Pancreas (tissue), 10 donors: ENCODE measurements around the gene TNF. TPM values are rescaled to one million over a fixed set of nuclear protein-coding genes. Genes with fewer than 3 reads are reported as not detected.
A peak's percentile ranks its signal among the peaks of the same experiment; 100 is the strongest.

Experiments used
- ATAC-seq, 4 donors: fragments of 200-7000 bp; cut with Tn5 transposase; one replicate each; pipeline versions ENCODE4 v1.8.0 to v1.9.1; 2020; ENCODE audit warnings: mild to moderate bottlenecking in 4 of 4, moderate library complexity in 4 of 4
- DNase-seq, 6 donors: peaks; one replicate each; pipeline ENCODE4 v3.0.0-alpha.2; 2020
- FAIRE-seq: peaks from 2 replicates; lab custom pipeline; 2012; peaks lifted over from hg19 to GRCh38; lab: Jason Lieb, UNC
- H3K27ac ChIP-seq, 4 donors: fragments of 200-600 bp; sonication (generic); 1 replicate in 3 of 4; 2 replicates in 1 of 4; pipeline versions ENCODE4 v1.5.0 to v1.8.0; 2020
- H3K27me3 ChIP-seq, 4 donors: fragments of 200-600 bp; one replicate each; pipeline ENCODE4 v1.8.0; 2021
- H3K36me3 ChIP-seq, 3 donors: fragments of 200-600 bp; sonication (generic) in 1 of 3; one replicate each; pipeline versions ENCODE4 v1.5.0 to v1.8.0; 2020 to 2021
- H3K4me1 ChIP-seq, 3 donors: fragments of 200-600 bp; one replicate each; pipeline ENCODE4 v1.8.0; 2021
- H3K4me3 ChIP-seq, 4 donors: fragments of 200-600 bp; sonication (generic) in 2 of 4; one replicate each; pipeline versions ENCODE4 v1.5.0 to v1.8.0; 2020 to 2021
- H3K9me3 ChIP-seq, 4 donors: fragments of 200-600 bp; one replicate each; pipeline ENCODE4 v1.8.0; 2021
- WGBS, 2 donors: extraction: QIAGEN DNeasy Blood & Tissue Kit; methylation state at CpG; one replicate each; pipeline ENCODE4 v1.1.7; 2013; 5-methylcytosine and 5-hydroxymethylcytosine counted together
- intact Hi-C, 3 donors: fragments of 100-400 bp; cut with DNase I; formaldehyde crosslinking; loops; one replicate each; pipeline versions ENCODE4 v1.11.1 to v1.14.2; 2022
- polyA plus RNA-seq, 2 donors: library from polyadenylated mRNA; stranded (reverse); fragments of 200-250 nt; gene quantifications; one replicate each; pipeline ENCODE4 v1.2.3, GENCODE V29; 2013
- total RNA-seq, 6 donors: library from RNA; stranded (reverse); fragmentation: NEBNext Ultra II Directional in 4 of 6; extraction: Animal tissue kit (Norgen Biotek cat#: 25700) in 4 of 6; gene quantifications; one replicate each; pipeline versions ENCODE4 v1.2.1 to v1.2.4, GENCODE V29; 2021 to 2023
- TF ChIP-seq, protein P1 (sequence below), 4 donors: fragments of 200-600 bp; sonication (generic) in 3 of 4; IDR thresholded peaks; one replicate each; pipeline versions ENCODE4 v1.5.0 to v1.8.0; 2021; ENCODE audit warnings: antibody characterized with exemption in 4 of 4
- donor health status: healthy with polysubstance abuse.
- donor health status: DM: no; HTN: no; CAD: no; lungs with moderate emphysema.
- donor health status: DM: no; HTN: no; CAD: no.
- donor health status: control.
- donor health status: control.
- donor health status: Bipolar disorder and iron deficiency.
- donor health status: DM: yes; HTN: yes; CAD: no.
- donor health status: DM: no; HTN: no; CAD: no.
- donor health status: DM: no; HTN: no; CAD: no.
- donor health status: DM: yes; HTN: yes; CAD: no.

The TNF gene
- total and polyA plus RNA-seq, 8 donors: 0.11 to 0.87 (median 0.42) TPM; not detected in 1

DNA sequence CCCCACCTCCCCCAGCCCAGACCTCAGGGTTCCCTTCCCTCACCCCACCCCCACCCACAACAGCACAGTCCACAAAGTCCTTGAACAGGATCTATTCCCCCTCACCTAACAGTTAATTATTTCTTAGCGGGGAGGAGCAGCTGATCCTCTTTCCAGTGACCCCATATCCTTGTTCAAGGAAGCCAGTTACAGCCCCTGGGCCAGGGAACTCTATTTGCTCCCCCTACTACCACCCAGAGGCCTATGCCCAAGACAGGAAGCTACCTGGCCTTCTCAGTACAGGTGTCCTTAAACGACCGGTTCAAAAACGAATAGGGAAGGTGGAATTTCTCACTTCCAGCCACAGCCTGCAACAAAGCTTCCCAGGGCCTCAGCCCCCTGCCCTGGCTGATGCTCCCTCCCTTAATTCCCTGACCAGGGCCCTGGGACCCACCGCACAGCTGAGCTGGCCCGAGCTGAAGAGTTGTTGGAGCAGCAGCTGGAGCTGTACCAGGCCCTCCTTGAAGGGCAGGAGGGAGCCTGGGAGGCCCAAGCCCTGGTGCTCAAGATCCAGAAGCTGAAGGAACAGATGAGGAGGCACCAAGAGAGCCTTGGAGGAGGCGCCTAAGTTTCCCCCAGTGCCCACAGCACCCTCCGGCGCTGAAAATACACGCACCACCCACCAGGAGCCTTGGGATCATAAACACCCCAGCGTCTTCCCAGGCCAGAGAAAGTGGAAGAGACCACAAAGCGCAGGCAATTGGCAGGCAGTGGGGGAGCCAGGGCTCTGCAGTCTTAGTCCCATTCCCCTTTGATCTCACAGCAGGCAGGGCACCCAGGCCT lies 45.8 kb upstream of the TNF start:
- ATAC-seq: peak; percentile 14 to 57 (median 34)
- 32 to 38% methylated on average over 12 of the region's 12 CpGs for WGBS, 2 donors
- no peaks in the 10 kb centered on the region for H3K9me3 ChIP-seq
- peaks cover 0 to 10% (median 10%) of the 10 kb centered on the region in 3 donors for H3K4me1 ChIP-seq
- FAIRE-seq: no peak
- peaks cover 0 to 45% (median 29%) of the 10 kb centered on the region in 3 donors for H3K36me3 ChIP-seq
- no peak for DNase-seq
- H3K4me3 ChIP-seq: no peak overlapping the region
- TF ChIP-seq, protein P1, sequence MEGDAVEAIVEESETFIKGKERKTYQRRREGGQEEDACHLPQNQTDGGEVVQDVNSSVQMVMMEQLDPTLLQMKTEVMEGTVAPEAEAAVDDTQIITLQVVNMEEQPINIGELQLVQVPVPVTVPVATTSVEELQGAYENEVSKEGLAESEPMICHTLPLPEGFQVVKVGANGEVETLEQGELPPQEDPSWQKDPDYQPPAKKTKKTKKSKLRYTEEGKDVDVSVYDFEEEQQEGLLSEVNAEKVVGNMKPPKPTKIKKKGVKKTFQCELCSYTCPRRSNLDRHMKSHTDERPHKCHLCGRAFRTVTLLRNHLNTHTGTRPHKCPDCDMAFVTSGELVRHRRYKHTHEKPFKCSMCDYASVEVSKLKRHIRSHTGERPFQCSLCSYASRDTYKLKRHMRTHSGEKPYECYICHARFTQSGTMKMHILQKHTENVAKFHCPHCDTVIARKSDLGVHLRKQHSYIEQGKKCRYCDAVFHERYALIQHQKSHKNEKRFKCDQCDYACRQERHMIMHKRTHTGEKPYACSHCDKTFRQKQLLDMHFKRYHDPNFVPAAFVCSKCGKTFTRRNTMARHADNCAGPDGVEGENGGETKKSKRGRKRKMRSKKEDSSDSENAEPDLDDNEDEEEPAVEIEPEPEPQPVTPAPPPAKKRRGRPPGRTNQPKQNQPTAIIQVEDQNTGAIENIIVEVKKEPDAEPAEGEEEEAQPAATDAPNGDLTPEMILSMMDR (IDR thresholded peaks at IDR 0.05): no peak
- peak overlapping the region in 1 of 4 donors; percentile 22 for H3K27ac ChIP-seq
- no peaks in the 10 kb centered on the region for H3K27me3 ChIP-seq
- intact Hi-C loops: no loop called here

DNA sequence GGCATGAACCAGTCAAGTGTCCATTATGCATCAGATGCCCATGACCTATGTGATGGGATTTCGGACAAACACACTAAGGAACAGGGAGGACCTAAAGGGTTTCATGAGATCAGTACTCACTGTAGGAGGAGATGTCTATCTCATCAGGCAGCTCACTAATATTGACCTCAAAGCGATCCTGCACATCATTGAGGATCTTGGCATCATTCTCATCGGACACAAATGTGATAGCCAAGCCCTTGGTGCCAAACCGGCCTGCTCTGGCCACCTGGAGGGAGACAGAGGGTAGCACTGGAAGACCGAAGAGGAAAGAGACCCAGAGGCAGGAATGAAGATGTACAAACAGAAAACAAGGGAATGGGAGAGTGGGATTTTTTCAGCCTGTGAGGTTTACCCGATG lies 44.7 kb upstream of the TNF start:
- Histone ChIP-seq H3K4me3 (no peak overlapping the region), H3K27me3 (no peaks in the 10 kb centered on the region), H3K27ac (no peak overlapping the region), H3K9me3 (no peaks in the 10 kb centered on the region), H3K4me1 (peaks cover 0 to 10% (median 10%) of the 10 kb centered on the region in 3 donors), H3K36me3 (peaks cover 11 to 57% (median 39%) of the 10 kb centered on the region in 3 donors)
- DNase-seq (no peak), ATAC-seq (no peak), FAIRE-seq (no peak)
- 62 to 68% methylated on average over 6 of the region's 6 CpGs for WGBS, 2 donors
- intact Hi-C loops: no loop called here
- TF ChIP-seq, protein P1 (IDR thresholded peaks at IDR 0.05): no peak

DNA sequence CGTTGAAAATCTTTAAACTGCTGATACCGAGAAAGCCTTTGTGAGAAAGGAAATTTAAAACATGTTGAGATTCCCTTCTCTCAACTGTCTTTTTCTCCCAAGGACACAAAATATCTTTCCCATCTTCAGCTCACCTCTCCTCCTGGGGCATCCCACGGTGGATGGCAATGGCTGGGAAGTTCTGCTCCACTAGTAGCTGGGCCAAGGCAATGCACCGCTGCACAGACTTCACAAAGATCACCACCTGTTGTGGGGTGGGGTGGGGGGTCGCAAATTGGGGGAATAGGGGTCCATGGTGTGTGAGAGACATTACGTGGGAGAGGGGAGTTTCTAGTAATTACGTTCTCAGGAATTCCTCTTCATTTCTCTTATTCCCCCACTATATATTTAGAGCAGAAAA lies 44.2 kb upstream of the TNF start:
- ATAC-seq (no peak), DNase-seq (no peak), FAIRE-seq (no peak)
- intact Hi-C loops: no loop called here
- no peaks in the 10 kb centered on the region for H3K27me3 ChIP-seq
- H3K9me3 ChIP-seq: no peaks in the 10 kb centered on the region
- H3K4me1 ChIP-seq: peaks cover 0 to 10% (median 10%) of the 10 kb centered on the region in 3 donors
- H3K4me3 ChIP-seq: no peak overlapping the region
- TF ChIP-seq, protein P1 (IDR thresholded peaks at IDR 0.05): no peak
- H3K27ac ChIP-seq: no peak overlapping the region
- H3K36me3 ChIP-seq: peaks cover 12 to 62% (median 44%) of the 10 kb centered on the region in 3 donors
- 82 to 86% methylated on average over 7 of the region's 7 CpGs for WGBS, 2 donors

DNA sequence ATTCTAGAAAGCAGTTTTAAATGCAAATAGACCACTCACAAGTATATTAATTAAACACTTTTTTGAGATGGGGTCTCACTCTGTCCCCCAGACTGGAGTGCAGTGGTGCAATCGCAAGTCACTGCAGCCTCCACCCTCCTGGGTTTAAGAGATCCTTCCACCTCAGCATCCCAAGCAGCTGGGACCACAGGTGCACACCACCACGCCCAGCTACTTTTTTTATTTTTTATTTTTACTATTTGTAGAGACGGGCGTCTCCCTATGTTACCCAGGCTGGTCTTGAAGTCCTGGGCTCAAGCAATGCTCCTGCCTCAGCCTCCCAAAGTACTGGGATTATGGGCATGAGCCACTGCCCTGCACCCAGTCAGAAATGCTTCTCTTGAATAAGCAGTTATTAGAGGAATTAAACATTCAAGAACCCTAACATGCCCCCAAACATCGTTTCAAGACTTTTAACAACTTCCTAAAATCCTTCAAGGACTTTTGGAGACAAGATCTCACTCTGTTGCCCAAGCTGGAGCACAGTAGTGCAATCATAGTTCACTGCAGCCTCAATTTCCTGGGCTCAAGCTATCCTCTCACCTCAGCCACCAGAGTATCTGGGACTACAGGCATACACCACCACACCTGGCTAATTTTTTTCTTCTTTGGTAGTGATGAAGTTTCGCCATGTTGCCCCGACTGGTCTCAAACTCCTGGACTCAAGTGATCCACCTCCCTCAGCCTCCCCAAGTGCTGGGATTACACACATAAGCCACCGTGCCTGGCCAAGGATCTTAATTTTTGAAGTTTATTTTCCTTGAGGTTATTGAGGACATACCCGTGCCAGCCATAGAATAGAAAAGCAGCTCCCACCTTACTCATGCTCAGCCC lies 43.4 kb upstream of the TNF start:
- no peak overlapping the region for H3K4me3 ChIP-seq
- no peak for DNase-seq
- no peaks in the 10 kb centered on the region for H3K27me3 ChIP-seq
- TF ChIP-seq, protein P1 (IDR thresholded peaks at IDR 0.05): no peak
- ATAC-seq: no peak
- no peaks in the 10 kb centered on the region for H3K9me3 ChIP-seq
- FAIRE-seq: no peak
- WGBS, 2 donors: 75 to 80% methylated on average over 9 of the region's 9 CpGs
- peaks cover 14 to 70% (median 52%) of the 10 kb centered on the region in 3 donors for H3K36me3 ChIP-seq
- intact Hi-C loops: no loop called here
- H3K4me1 ChIP-seq: peaks cover 0 to 10% (median 10%) of the 10 kb centered on the region in 3 donors
- H3K27ac ChIP-seq: no peak overlapping the region
